ENCODE results near the gene RNF141. TPM values are rescaled to one million over a fixed set of nuclear protein-coding genes. Genes with fewer than 3 reads are reported as not detected.

Gene RNF141
- total RNA-seq, 2 experiments from 2014 or later, result 17.1 to 21.0 TPM

DNA sequence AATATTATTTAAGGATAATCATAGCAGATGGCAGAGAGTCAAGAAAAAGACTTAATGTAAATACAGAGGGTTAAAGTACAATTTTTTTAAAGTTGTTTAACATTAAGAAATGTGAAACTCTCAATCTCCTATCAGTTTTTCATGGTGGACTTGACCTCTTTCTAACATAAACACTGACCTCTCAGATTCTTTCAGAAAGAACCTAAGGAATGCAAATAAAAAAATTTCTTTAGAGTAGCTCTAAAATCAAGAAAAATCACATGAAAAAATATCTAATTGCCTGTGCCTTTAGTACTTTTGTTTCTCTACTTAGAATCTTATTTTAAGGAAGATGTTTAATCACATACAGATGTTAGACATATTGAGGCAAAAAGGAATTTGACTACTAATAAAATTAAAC is 12.9 kb downstream of the RNF141 start:
- ChIA-PET POLR2A (no interaction called here), CTCF (interaction anchor here (0.7 to 1.4 kb wide), 3 partner anchors 13 to 130 kb away, joined by 3 read pairs; partner anchors contain the start of gene RNF141)

DNA sequence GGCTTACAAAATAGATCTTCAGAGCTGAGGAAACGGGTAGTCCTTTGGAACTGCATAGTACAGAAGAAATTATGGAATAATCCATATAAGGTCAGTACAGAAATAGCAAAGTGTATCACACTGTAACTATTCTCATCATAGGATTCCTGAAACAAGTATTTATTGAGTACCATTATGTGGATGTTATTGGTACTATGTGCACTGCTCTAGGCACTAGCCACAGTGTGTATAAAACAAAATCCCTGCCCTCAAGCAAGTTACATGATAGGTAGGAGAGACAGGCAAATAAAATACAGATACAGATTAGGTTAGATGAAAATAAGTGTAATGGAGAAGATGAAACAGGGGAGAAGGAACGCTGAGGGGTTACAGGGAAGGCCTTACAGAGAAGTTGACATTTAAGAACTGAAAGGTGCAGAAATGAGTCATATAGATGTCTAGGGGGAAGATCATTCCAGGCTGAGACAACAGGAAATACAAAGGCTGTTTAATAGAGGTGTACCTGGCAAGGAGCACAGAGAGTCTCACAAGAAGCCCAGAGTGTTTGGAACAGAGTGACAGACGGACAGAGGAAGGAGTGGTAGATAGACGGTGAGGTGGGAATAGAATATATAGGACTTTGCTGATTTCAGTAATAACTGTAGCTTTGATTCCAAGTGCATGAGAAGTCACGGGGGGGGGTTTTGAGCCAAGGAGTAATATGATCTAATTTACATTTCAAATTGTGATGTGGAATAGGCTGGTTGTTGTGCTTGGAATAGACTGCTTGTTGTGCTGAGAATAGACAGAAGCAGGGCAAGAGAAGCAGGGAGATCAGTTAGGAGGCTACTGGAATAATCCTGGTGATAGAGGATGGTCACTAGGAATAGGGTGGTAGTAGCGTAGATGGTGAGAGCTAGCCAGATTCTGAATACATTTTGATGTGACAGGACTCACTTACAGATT is 13.7 kb downstream of the RNF141 start:
- ChIA-PET CTCF (interaction anchor here (1.1 to 1.4 kb wide), 2 partner anchors 10 to 14 kb away, joined by 3 read pairs; partner anchors contain the start of gene RNF141), POLR2A (no interaction called here)

DNA sequence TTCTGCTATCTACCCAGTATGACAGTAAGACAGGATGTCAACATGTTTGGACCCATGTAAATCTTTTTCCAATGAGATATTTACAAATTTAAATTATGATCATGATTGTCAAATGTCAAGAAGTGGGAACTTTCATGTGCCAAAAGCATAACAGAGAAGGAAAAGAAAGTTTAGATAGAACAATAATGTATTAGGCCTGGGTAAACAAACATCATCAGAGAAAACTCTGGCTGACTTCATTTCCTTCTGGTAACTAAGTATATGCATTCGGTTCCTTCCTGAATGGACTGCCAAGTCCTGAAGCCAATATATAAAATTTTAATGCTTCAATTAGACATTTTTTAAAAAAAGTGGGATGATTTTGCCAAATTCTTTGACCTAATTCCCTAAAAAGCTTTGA is 16.5 kb downstream of the RNF141 start:
- ChIA-PET CTCF (no interaction called here), POLR2A (no interaction called here)

DNA sequence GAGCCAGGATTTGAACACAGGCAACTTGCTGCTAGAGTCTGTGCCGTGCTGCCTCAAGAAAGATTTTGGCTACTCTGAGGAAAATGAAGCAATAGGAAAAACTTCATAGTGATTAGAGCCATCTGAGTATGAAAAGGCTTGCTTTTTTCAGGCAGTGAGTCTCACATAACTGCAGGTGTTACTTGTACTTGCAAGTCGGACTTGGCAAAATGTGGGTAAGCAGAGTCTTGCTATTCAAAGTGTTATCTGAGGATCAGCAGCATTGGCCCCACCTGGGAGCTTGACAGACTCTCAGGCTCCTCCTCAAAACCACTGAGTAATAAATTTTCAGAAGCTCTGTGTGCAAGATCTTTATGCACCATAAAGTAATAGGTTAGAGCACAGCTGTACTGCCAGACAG is 18.1 kb downstream of the RNF141 start:
- ChIA-PET POLR2A (no interaction called here), CTCF (no interaction called here)

DNA sequence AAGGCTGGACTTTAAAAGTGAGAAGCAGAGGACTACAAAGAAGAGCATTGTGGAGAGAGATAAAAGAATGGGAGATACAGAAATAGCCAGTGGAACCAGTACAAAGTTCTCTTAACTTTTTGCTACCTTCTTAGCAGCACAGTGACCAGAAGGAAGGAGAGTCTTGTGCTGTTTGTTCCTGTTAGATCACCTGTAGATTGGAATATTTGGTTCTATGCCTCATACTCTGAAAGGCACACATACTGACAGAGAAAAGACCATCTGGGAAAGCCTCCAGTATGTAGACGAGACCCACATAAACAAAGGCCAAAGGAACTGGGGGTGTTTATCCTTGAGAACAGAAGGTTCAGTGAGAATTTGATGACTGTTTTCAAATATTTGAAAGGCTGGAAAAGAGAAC is 18.7 kb downstream of the RNF141 start:
- ChIA-PET CTCF (no interaction called here), POLR2A (no interaction called here)

DNA sequence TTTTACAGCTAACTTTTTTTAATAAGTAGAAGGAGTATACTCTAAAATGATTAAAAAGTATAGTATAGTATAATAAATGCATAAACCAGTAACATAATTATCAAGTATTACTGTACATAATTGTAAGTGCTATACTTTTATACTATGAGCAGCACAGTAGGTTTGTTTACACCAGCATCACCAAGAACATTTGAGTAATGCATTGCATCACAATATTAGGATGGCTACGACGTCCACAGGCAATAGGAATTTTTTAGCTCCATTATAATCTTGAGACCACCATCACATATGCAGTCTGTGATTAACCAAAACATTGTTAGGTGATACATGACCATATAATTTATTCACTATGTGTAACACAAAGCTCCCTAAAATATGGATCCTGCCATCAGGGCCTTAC is 20.4 kb downstream of the RNF141 start:
- CTCF ChIA-PET, result interaction anchor here (1.0 to 1.5 kb wide), 2 partner anchors 13 to 20 kb away, joined by 3 to 4 read pairs; partner anchors contain the start of gene RNF141

DNA sequence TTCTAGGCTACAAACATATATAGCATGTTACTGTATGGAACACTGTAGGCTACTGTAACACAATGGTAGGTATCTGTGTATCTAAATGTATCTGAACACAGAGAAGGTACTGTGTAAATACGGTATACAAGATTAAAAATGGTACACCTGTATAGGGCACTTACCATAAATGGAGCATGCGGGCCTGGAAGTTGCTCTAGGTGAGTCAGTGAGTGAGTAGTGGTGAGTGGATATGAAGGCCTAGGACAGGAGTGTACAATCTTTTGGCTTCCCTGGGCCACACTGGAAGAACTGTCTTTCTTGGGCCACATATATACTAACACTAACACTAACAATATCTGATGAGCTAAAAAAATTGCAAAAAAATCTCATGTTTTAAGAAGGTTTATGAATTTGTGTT is 21.4 kb downstream of the RNF141 start:
- ChIA-PET POLR2A (no interaction called here), CTCF (no interaction called here)

More for the DNA sequence above, 20.4 kb downstream of the RNF141 start:
- POLR2A ChIA-PET, result no interaction called here

DNA sequence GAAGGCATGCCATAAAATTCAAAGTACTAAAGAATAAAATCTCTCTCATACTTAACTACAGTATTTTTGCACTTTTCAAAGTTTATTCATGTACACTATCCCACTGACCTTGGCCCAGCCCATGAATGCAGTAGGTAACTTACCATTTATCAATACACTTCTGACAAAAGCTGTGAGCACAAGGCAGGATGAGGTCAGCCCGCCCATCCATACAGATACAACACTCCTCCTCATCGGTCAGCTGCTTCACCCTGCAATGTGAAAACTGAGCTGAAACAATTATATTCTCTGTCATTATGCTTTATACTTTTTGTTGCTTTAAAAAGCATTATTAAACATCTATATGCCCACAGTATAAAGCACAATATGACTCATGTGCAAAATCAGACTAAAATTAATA is 22.1 kb downstream of the RNF141 start:
- ChIA-PET POLR2A (no interaction called here), CTCF (no interaction called here)

DNA sequence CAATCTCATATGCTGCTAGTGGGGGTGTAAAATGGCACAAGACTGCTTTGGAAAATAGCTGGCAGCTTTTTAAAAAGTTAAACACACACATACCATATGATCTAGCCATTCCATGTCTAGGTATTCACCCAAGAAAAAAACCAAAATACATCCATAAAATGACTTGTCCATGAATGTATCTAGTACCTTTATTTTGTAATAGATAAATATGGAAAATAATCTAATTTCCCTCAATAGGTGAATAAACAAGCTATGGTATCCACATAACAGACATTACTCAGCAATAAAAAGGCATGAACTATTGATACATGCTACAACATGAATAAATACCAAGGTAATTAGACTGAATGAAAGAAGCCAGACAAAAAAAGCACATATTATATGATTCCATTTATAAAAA is 22.9 kb downstream of the RNF141 start:
- ChIA-PET POLR2A (no interaction called here), CTCF (no interaction called here)

DNA sequence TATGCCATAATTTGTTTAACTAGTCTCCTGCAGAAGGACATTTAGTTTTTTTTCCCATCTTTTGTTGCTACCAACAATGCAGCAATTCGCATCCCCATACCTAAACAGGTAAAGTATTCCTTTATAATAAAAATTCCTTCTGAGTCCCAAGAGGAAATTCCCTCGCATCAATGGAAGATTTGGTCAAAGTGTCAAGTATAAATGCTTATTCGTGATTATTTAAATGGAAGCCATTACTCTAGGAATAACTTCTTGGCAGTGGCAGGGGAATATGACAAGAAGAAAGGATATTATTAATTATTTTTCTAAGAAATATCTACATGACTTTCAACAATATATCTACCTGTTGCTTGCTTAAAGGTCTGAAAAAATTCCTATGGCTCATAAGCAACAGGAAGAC is 25.6 kb downstream of the RNF141 start:
- CTCF ChIA-PET, result no interaction called here
- POLR2A ChIA-PET, result no interaction called here

DNA sequence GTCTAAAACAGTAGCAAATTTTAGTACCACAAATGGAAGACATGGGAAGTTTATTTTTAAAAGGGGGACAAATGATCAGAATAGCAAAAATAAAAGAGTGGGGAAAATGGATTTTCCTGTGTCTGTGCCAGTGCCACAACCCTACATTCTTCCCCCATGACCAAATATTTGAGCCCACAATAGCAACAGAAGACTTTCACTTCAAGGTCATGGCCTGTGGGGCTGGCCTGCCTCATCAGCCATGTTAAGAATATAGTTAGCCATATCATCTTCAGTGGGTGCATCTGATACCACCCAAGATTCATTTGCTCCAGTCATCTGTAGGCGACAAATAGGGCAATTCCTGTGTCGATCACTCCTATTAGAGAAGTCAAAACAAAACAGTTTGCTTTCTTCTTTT is 26.3 kb downstream of the RNF141 start:
- ChIA-PET POLR2A (no interaction called here), CTCF (no interaction called here)

DNA sequence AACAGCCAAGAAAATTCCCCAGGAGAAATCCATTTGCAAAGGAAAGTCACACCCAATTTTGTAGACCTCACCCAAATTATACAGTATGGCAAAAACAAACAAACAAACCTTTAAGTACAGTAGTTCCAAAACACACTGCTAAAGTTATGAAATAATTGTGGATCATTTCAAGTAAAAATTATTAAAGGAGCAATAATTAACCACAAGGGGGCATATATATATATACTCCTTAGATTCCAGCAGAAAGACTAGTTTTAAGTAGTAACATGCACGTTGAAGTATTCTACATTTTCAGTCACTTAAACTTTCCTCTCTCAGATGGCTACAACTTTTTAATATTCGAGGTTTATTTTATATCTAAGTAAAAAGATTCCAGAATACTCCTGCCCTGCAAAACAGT is 26.8 kb downstream of the RNF141 start:
- POLR2A ChIA-PET, result no interaction called here
- CTCF ChIA-PET, result no interaction called here

DNA sequence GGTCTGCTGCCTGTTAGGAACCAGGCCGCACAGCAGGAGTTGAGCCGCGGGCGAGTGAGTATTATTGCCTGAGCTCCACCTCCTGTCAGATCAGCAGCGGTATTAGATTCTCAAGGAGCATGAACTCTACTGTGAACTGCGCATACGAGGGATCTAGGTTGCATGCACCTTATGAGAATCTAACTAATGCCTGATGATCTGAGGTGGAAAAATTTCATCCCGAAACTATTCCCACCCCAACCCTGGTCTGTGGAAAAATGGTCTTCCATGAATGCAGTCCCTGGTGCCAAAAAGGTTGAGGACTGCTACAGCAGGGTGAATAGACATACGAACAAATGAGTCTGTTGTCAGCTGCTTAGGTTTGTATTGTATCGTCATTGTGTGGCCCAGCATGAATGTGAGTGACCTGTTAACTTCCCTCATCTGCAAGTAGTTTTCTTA is 29.8 kb downstream of the RNF141 start:
- ChIA-PET POLR2A (no interaction called here), CTCF (interaction anchor here (1.2 to 2.2 kb wide), 2 partner anchors 17 to 30 kb away, joined by 3 to 4 read pairs; partner anchors contain the start of gene RNF141)

DNA sequence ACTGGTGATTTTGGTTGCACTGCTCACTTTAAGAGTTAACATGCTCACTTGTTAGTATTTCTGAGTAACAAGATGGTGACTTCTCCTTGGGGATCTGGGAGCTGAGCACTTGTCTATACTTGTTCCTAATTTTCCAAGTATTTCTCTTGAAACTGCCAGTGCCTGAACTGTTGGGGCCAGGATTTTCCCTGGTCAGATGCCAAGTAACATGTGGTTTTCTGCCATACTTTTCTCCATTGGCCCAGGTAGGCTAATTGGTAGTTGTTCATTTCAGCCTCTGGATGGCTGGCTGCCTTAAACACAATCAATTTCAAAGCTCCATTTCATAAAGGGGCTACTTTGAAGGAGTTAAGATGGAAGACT is 35.0 kb downstream of the RNF141 start:
- ChIA-PET POLR2A (no interaction called here), CTCF (interaction anchor here (1.5 kb wide), 1 partner anchor 35 kb away, joined by 3 read pairs; the partner anchor contains the start of gene RNF141)

DNA sequence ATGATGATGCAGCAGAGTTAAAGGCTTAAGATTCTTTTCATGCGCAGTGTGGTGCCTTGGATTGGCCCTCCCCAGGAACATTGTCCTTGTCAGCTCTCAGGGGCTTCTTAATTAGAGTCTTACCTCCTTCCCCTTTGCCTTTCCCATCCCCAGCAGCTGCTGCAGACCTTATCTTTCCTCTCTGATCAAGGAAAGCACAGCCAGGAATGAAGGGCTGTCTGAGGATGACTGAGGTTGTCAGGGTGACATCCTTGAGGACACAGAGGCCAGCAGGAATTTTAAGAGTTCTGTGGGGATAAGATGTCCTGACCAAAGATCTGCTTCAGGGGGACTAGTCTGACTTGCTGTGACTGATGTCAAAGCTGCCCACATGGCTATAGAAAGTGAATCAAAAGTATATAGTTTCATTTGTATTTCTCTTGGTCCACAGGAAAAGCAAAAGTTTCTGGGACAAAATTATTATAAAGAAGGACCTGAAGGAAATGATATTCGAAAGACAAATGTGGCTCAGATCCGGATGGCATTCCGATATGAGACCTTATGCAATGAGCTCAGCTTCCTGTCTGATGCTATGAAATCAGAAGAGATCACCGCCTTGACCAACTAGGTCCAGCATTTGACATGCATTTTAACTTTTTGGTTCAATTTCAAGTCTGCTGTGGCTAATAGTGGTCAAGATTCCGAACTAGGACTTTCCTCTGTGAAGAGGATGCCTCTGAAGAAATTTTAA is 35.5 kb downstream of the RNF141 start:
- ChIA-PET POLR2A (no interaction called here), CTCF (interaction anchor here (1.5 kb wide), 1 partner anchor 35 kb away, joined by 3 read pairs; the partner anchor contains the start of gene RNF141)

DNA sequence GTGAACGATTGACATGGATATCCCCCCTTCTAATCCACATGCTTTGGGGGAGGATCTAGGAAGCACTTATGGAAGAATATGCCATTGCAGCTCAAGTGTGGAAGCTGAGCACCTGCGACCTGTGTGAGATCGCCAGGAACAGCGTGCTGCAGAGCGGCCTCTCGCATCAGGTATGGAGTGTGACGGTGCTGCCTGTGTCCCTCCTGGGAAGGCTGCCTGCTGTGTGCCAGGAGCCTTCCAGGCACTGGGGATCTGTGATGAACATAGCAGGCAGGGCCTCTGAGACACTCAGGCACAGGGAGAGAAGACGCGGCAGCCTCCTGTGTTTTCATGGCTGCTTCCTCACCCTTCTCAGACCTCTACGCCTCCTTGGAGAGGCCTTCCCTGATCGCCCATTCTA is 36.5 kb downstream of the RNF141 start:
- ChIA-PET POLR2A (no interaction called here), CTCF (no interaction called here)

DNA sequence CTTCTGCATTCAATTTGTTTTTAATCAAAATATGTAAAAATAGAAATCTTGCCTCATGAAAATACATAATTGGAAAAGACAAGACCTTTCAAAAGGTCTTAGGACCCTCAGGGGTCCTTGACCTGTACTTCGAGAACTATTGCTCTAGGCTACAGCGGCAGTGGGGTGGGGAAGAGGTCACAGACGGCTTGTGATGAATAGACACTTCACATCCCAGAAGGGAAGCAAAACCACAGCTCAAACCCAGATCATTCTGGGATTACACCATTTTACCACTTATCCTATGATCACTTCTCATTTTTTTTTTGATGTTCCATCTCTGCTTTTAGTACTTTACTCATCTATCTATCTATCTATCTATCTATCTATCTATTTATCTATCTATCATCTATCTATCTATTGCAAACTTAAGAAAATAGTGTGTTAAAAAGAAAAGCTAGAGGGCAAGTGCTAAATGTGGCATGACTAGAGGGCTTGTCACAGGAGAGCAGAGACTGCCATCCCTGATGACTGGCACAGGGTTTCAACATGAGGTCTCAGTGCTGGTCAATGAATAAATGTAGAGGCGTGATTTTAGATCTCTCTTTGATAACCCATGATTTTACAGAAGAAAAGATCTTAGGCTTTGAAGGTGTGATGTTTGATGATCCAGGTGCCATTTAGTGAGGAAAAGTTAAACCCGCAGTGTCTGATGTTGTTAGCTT is 37.1 kb downstream of the RNF141 start:
- CTCF ChIA-PET, result interaction anchor here (1.4 kb wide), 1 partner anchor 150 kb away, joined by 3 read pairs; no protein-coding TSS in a partner anchor
- POLR2A ChIA-PET, result interaction anchor here (0.5 kb wide), 1 partner anchor 959 kb away, joined by 3 read pairs; no protein-coding TSS in a partner anchor

DNA sequence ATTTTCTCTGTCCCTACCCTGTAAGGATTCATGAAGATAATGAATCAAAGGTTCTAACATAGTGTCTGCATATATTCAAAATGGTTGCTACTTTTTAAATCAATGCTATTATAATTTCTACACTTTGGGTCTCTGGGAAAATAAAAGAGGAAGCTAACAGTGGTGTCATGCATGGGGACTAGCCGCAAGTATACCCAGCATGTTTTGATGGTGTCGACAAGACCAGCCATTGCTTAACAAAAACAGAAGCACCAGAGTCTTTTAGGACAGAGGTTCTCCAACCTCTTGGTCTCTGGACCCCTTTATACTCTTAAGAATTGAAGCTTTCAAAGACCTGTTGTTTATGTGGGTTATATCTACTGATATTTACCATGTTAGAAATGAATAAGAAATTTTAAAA is 37.8 kb downstream of the RNF141 start:
- ChIA-PET CTCF (interaction anchor here (1.4 kb wide), 1 partner anchor 151 kb away, joined by 3 read pairs; no protein-coding TSS in a partner anchor), POLR2A (interaction anchor here (0.5 kb wide), 1 partner anchor 960 kb away, joined by 3 read pairs; no protein-coding TSS in a partner anchor)

DNA sequence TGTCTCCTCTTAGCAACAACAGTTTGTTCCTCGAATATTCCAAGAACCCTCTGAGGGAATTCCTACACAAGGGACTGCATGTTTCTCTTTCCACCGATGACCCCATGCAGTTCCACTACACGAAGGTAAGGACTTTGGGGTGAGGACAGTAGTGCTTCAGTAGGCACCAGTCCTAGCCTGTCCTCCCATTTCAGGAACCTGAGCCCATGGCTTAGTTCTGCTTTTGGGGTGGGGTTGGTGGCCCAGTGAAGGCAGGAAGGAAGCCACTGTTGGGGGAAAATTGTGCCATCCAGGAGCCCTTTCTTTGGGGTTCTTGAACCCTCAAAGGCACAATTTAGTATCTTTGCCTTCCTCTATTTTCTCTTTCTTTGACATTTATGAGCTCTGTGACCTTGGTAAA is 38.2 kb downstream of the RNF141 start:
- POLR2A ChIA-PET, result no interaction called here
- CTCF ChIA-PET, result interaction anchor here (1.4 kb wide), 1 partner anchor 151 kb away, joined by 3 read pairs; no protein-coding TSS in a partner anchor
